Trophoblast cell (in vitro differentiated cells and primary cell): Measurements from ENCODE around the gene RYR1.

Experiments
- DNase-seq, 2 donors: peaks; one replicate each; pipeline ENCODE4 v3.0.0-alpha.2; 2016
- H2AFZ ChIP-seq: 2 replicates; pipeline ENCODE4 v1.6.1; 2013; ENCODE audit warnings: low read length, moderate library complexity, mild to moderate bottlenecking; ENCODE audit not compliant: insufficient read depth, poor library complexity
- H2AK5ac ChIP-seq: 2 replicates; pipeline ENCODE4 v1.6.1; 2013; ENCODE audit warnings: mild to moderate bottlenecking, low read length
- H2BK120ac ChIP-seq: 2 replicates; pipeline ENCODE4 v1.6.1; 2013; ENCODE audit warnings: low read length, mild to moderate bottlenecking, moderate library complexity; ENCODE audit not compliant: insufficient read depth, poor library complexity
- H2BK12ac ChIP-seq: 2 replicates; pipeline ENCODE4 v1.6.1; 2013; ENCODE audit warnings: mild to moderate bottlenecking, low read length, moderate library complexity
- H2BK5ac ChIP-seq: 2 replicates; pipeline ENCODE4 v1.6.1; 2013; ENCODE audit warnings: low read length, low read depth, moderate library complexity, mild to moderate bottlenecking; ENCODE audit not compliant: poor library complexity
- H3K14ac ChIP-seq: 2 replicates; pipeline ENCODE4 v1.6.1; 2013; ENCODE audit warnings: mild to moderate bottlenecking, low read length
- H3K18ac ChIP-seq: 2 replicates; pipeline ENCODE4 v1.6.1; 2013; ENCODE audit warnings: mild to moderate bottlenecking, low read length
- H3K23ac ChIP-seq: 2 replicates; pipeline ENCODE4 v1.6.1; 2013; ENCODE audit warnings: low read length
- H3K27ac ChIP-seq: 2 replicates; pipeline ENCODE4 v1.5.1; 2013; ENCODE audit warnings: low read depth, mild to moderate bottlenecking, inconsistent platforms, low read length, moderate library complexity
- H3K27me3 ChIP-seq: 2 replicates; pipeline ENCODE4 v1.6.1; 2013; ENCODE audit warnings: inconsistent platforms, mild to moderate bottlenecking, low read length, moderate library complexity; ENCODE audit not compliant: insufficient read depth
- H3K36me3 ChIP-seq, 2 experiments: 1 replicate in 1 of 2; 2 replicates in 1 of 2; pipeline ENCODE4 v1.6.1; 2013; ENCODE audit warnings: low read length in 2 of 2, mild to moderate bottlenecking in 2 of 2, moderate library complexity in 1 of 2; ENCODE audit not compliant: insufficient read depth in 2 of 2, control insufficient read depth in 1 of 2
- H3K4ac ChIP-seq: 2 replicates; pipeline ENCODE4 v1.6.1; 2013; ENCODE audit warnings: low read depth, mild to moderate bottlenecking, low read length, moderate library complexity
- H3K4me1 ChIP-seq, 2 experiments: 1 replicate in 1 of 2; 2 replicates in 1 of 2; pipeline ENCODE4 v1.6.1; 2013; ENCODE audit warnings: low read length in 2 of 2, mild to moderate bottlenecking in 2 of 2, moderate library complexity in 1 of 2; ENCODE audit not compliant: insufficient read depth in 2 of 2, control insufficient read depth in 1 of 2
- H3K4me2 ChIP-seq: 2 replicates; pipeline ENCODE4 v1.6.1; 2013; ENCODE audit warnings: inconsistent platforms, mild to moderate bottlenecking, low read length, moderate library complexity
- H3K4me3 ChIP-seq: 2 replicates; pipeline ENCODE4 v1.5.1; 2013; ENCODE audit warnings: mild to moderate bottlenecking, low read depth, low read length, inconsistent platforms
- H3K79me1 ChIP-seq: one replicate; pipeline ENCODE4 v1.6.1; 2013; ENCODE audit warnings: low read length
- H3K79me2 ChIP-seq: 2 replicates; pipeline ENCODE4 v1.6.1; 2013; ENCODE audit warnings: low read length, mild to moderate bottlenecking; ENCODE audit not compliant: control insufficient read depth, insufficient read depth, poor library complexity
- H3K9ac ChIP-seq: 2 replicates; pipeline ENCODE4 v1.6.1; 2013; ENCODE audit warnings: mild to moderate bottlenecking, low read length
- H3K9me3 ChIP-seq: 2 replicates; pipeline ENCODE4 v1.6.1; 2013; ENCODE audit warnings: low read depth, mild to moderate bottlenecking, control low read depth, inconsistent platforms, low read length; ENCODE audit not compliant: insufficient read depth
- H4K12ac ChIP-seq: 2 replicates; pipeline ENCODE4 v1.6.1; 2013; ENCODE audit warnings: low read depth, mild to moderate bottlenecking, low read length, moderate library complexity
- H4K8ac ChIP-seq: 2 replicates; pipeline ENCODE4 v1.6.1; 2013; ENCODE audit warnings: low read depth, mild to moderate bottlenecking, low read length, moderate library complexity
- H4K91ac ChIP-seq: one replicate; pipeline ENCODE4 v1.6.1; 2013; ENCODE audit warnings: low read depth, mild to moderate bottlenecking, low read length, moderate library complexity
- WGBS: extraction: QIAGEN DNeasy Blood & Tissue Kit; methylation state at CpG from one replicate; pipeline ENCODE4 v1.1.7; 2013; ENCODE audit warnings: missing lambda C conversion rate; ENCODE audit not compliant: insufficient read length, insufficient coverage; ENCODE audit errors: extremely low coverage; 5-methylcytosine and 5-hydroxymethylcytosine counted together

The RYR1 gene

DNA sequence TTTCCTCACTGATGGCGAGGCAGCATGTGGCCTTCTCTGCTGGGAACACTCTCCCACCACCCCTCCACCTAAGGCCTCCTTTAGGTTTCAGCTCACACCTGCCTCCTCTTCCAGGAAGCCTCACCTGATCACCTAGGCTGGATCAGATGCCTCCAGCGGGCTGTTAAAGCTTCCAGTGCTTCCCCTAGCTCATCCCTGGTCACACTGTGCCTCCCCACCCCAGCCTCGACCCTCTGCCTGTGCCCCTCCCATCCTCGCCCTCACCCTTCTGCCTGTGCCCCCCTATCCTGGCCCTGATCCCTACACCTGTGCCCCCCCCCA lies 150.5 kb downstream of the RYR1 start:
- Histone ChIP-seq H3K14ac (no peak overlapping the region), H3K79me1 (no peaks in the 10 kb centered on the region), H2BK120ac (no peak overlapping the region), H3K4me3 (no peak overlapping the region), H2BK12ac (no peak overlapping the region), H3K79me2 (no peaks in the 10 kb centered on the region), H3K27me3 (no peaks in the 10 kb centered on the region), H2BK5ac (no peak overlapping the region), H3K23ac (no peak overlapping the region), H3K4me1 (no peaks in the 10 kb centered on the region), H3K36me3 (no peaks in the 10 kb centered on the region), H4K8ac (no peak overlapping the region), H2AFZ (no peak overlapping the region), H3K27ac (no peak overlapping the region), H4K91ac (no peak overlapping the region), H3K9me3 (no peaks in the 10 kb centered on the region), H4K12ac (no peak overlapping the region), H3K9ac (no peak overlapping the region), H3K18ac (no peak overlapping the region), H2AK5ac (no peak overlapping the region), H3K4ac (no peak overlapping the region), H3K4me2 (no peak overlapping the region)
- no CpG with 5 or more reads among the region's 4 CpGs for WGBS
- no peak for DNase-seq

DNA sequence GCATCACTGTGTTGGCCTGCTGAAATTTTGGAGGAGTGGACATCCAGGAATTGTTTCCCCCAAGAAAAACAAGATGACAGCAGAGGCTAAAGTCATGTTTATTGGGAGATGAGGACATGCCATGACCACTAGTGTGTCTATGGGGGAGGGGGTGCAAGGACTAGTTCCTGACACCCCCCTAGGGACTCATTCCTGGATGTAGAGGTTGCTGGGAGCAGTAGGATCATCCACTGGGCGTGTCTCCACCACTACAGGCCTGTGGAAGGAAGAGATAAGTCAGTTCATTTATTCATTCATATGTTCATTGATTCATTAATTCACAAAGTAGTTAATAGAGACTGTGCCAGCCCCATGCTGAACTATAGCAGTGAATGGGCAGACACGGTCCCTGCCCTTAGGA lies 154.1 kb downstream of the RYR1 start:
- WGBS, result no CpG with 5 or more reads among the region's 2 CpGs
- Histone ChIP-seq H3K27me3 (no peaks in the 10 kb centered on the region), H2AK5ac (no peak overlapping the region), H4K8ac (no peak overlapping the region), H3K36me3 (no peaks in the 10 kb centered on the region), H4K12ac (no peak overlapping the region), H2BK12ac (no peak overlapping the region), H2BK5ac (no peak overlapping the region), H3K79me1 (no peaks in the 10 kb centered on the region), H2BK120ac (no peak overlapping the region), H3K23ac (no peak overlapping the region), H3K79me2 (no peaks in the 10 kb centered on the region), H3K18ac (no peak overlapping the region), H3K9ac (no peak overlapping the region), H3K4ac (no peak overlapping the region), H3K4me3 (no peak overlapping the region), H3K4me2 (no peak overlapping the region), H2AFZ (no peak overlapping the region), H3K4me1 (no peaks in the 10 kb centered on the region), H3K27ac (no peak overlapping the region), H4K91ac (no peak overlapping the region), H3K14ac (no peak overlapping the region), H3K9me3 (no peaks in the 10 kb centered on the region)
- DNase-seq, result no peak

DNA sequence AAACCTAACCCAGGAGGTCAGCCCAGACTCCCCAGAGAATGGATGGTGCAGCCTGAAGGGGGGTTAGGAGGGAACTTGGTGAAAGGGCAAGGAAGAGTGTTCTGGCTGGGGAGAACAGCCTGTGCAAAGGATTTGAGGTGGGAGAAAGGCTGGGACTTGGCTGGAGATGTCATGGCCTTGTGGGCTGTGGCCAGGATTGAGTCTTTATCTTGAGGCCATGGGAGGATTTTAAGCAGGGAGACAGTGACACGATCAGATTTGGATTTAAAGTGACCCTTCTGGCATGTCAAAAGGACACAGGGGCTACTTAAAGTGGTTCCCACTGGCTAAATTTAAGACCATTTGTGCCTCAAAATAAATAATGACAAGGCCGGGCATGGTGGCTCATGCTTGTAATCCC lies 154.6 kb downstream of the RYR1 start:
- Histone ChIP-seq H3K79me1 (no peaks in the 10 kb centered on the region), H4K91ac (no peak overlapping the region), H3K27ac (no peak overlapping the region), H3K4ac (no peak overlapping the region), H3K9ac (no peak overlapping the region), H3K9me3 (no peaks in the 10 kb centered on the region), H2AFZ (no peak overlapping the region), H4K8ac (no peak overlapping the region), H3K14ac (no peak overlapping the region), H3K4me3 (no peak overlapping the region), H2BK5ac (no peak overlapping the region), H2BK12ac (no peak overlapping the region), H3K79me2 (no peaks in the 10 kb centered on the region), H3K18ac (no peak overlapping the region), H3K27me3 (no peaks in the 10 kb centered on the region), H3K23ac (no peak overlapping the region), H3K36me3 (no peaks in the 10 kb centered on the region), H3K4me2 (no peak overlapping the region), H3K4me1 (no peaks in the 10 kb centered on the region), H2BK120ac (no peak overlapping the region), H2AK5ac (no peak overlapping the region), H4K12ac (no peak overlapping the region)
- no peak for DNase-seq
- no CpG with 5 or more reads among the region's 2 CpGs for WGBS

DNA sequence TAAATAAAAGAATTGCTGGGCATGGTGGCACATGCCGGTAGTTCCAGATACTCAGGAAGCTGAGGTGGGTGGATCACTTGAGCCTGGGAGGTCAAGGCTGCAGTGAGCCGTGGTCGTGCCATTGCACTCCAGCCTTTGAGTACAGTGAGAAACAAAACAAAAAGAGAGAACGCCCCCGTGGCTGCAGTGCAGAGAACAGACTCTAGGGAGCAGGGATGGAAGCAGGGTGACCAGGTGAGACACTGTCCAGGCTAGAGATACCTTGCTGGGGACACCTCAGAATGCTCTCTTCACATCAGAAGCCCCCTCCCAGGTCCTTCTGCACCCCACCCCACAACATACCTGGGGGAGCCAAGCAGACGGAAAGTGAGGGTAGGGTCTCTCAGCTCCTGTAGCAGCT lies 159.4 kb downstream of the RYR1 start:
- no peak overlapping the region for H3K23ac ChIP-seq
- no peaks in the 10 kb centered on the region for H3K79me1 ChIP-seq
- H3K27ac ChIP-seq, result no peak overlapping the region
- no peak overlapping the region for H2AFZ ChIP-seq
- no peak overlapping the region for H3K4me2 ChIP-seq
- H3K4me1 ChIP-seq, result peaks cover 4 to 7% of the 10 kb centered on the region in 2 experiments
- H4K8ac ChIP-seq, result no peak overlapping the region
- no peak overlapping the region for H2BK120ac ChIP-seq
- H3K79me2 ChIP-seq, result no peaks in the 10 kb centered on the region
- no peak overlapping the region for H3K4me3 ChIP-seq
- no peaks in the 10 kb centered on the region for H3K27me3 ChIP-seq
- no peak overlapping the region for H3K4ac ChIP-seq
- no peak overlapping the region for H2AK5ac ChIP-seq
- no peak overlapping the region for H3K14ac ChIP-seq
- H2BK5ac ChIP-seq, result no peak overlapping the region
- H4K12ac ChIP-seq, result no peak overlapping the region
- no peaks in the 10 kb centered on the region for H3K36me3 ChIP-seq
- peak in 1 of 2 donors; percentile 9 for DNase-seq
- no peak overlapping the region for H3K18ac ChIP-seq
- H4K91ac ChIP-seq, result no peak overlapping the region
- no peak overlapping the region for H3K9ac ChIP-seq
- H2BK12ac ChIP-seq, result no peak overlapping the region
- H3K9me3 ChIP-seq, result no peaks in the 10 kb centered on the region
- WGBS, result no CpG with 5 or more reads among the region's 6 CpGs
